Upper lobe of left lung (tissue), 4 donors: Measurements from ENCODE around the gene C16orf82.

ENCODE experiments used
- POLR2A ChIP-seq, 4 donors: fragments of 450-650 bp; IDR thresholded peaks; one replicate each; pipeline ENCODE4 v1.5.1; 2016 to 2017; ENCODE audit warnings: antibody characterized with exemption in 4 of 4, mild to moderate bottlenecking in 2 of 4
- POLR2AphosphoS5 ChIP-seq, 2 donors: sonication (generic); formaldehyde crosslinking; IDR thresholded peaks; one replicate each; pipeline ENCODE4 v1.5.1; 2017; ENCODE audit warnings: antibody characterized with exemption in 2 of 2
- TF ChIP-seq, protein P1 (sequence below), 6 experiments: fragments of 450-650 bp in 4 of 6; fragments of 200-600 bp in 2 of 6; sonication (generic) in 2 of 6; IDR thresholded peaks; one replicate each; pipeline ENCODE4 v1.5.1; 2016 to 2019; ENCODE audit warnings: antibody characterized with exemption in 6 of 6

DNA sequence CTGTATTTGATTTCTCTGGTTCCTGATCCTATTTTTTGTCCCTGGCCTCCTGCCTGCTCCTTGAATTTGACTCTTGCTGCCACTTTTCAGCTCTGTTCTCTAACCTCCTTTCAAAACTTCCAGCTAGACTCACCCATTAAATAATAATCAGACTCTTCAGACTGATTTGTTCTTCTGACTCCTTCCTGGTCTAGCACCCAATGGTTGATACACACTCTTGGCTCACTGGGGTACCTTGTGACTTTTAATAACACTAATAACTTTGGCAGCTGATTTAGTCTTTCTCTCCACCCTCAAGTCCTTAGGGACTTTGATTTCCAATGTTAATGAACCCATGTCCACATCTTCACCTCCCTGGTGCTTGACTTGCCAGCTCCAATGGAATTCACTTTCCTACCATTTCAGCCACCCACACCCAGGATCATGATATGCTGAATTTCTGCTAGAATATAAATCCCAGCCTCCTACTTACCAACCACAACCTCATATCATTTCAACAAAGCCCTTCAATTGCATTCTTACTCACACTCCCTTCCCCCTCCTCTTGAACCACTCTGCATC is 19.7 kb upstream of the C16orf82 start:
- TF ChIP-seq POLR2AphosphoS5 (IDR thresholded peaks at IDR 0.05) (no peak), POLR2A (IDR thresholded peaks at IDR 0.05) (no peak)
- TF ChIP-seq, protein P1, sequence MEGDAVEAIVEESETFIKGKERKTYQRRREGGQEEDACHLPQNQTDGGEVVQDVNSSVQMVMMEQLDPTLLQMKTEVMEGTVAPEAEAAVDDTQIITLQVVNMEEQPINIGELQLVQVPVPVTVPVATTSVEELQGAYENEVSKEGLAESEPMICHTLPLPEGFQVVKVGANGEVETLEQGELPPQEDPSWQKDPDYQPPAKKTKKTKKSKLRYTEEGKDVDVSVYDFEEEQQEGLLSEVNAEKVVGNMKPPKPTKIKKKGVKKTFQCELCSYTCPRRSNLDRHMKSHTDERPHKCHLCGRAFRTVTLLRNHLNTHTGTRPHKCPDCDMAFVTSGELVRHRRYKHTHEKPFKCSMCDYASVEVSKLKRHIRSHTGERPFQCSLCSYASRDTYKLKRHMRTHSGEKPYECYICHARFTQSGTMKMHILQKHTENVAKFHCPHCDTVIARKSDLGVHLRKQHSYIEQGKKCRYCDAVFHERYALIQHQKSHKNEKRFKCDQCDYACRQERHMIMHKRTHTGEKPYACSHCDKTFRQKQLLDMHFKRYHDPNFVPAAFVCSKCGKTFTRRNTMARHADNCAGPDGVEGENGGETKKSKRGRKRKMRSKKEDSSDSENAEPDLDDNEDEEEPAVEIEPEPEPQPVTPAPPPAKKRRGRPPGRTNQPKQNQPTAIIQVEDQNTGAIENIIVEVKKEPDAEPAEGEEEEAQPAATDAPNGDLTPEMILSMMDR (IDR thresholded peaks at IDR 0.05), result no peak
